GM12878 (cell line): Measurements from ENCODE around the gene TEX261. TPM values are rescaled to one million over a fixed set of nuclear protein-coding genes. Genes with fewer than 3 reads are reported as not detected.

Source experiments
- ATAC-seq: fragments of 200-7000 bp; cut with Tn5 transposase; 3 replicates; pipeline ENCODE4 v1.9.1; 2020; ENCODE audit warnings: mild to moderate bottlenecking, moderate library complexity
- BruUV-seq: library from RNA; stranded (reverse); fragments of 400-500 nt; replicated peaks from 2 replicates; lab custom pipeline; 2021; lab: Mats Ljungman, UMichigan
- CTCF ChIA-PET: fragments of 300-600 bp; sonication (Branson Sonifier 250); formaldehyde crosslinking; extraction: SDS; loops from one replicate; lab custom pipeline; 2021; ENCODE audit warnings: inconsistent platforms; lab: Yijun Ruan, JAX
- POLR2A ChIA-PET: fragments of 350-600 bp; formaldehyde crosslinking; extraction: SDS; loops from one replicate; lab custom pipeline; 2021; ENCODE audit warnings: inconsistent platforms; lab: Charles Lee
- RAD21 ChIA-PET: fragments of 300-600 bp; sonication (Branson Sonifier 250); formaldehyde crosslinking; loops from one replicate; lab custom pipeline; 2023; ENCODE audit warnings: antibody characterized with exemption; ENCODE audit not compliant: unreplicated experiment; lab: Charles Lee
- SMC1A ChIA-PET: fragments of 300-600 bp; sonication (Branson Sonifier 250); formaldehyde crosslinking; loops from one replicate; lab custom pipeline; 2023; ENCODE audit not compliant: unreplicated experiment, uncharacterized antibody; lab: Charles Lee
- DNase-seq: peaks from one replicate; pipeline ENCODE4 v3.0.0-alpha.2; 2011; ENCODE audit warnings: low read depth, low spot score
- FAIRE-seq: peaks from 3 replicates; lab custom pipeline; 2011; peaks lifted over from hg19 to GRCh38; lab: Jason Lieb, UNC
- H2AFZ ChIP-seq: 2 replicates; pipeline ENCODE4 v1.6.0; 2011; ENCODE audit warnings: low read depth, low read length, control low read depth; ENCODE audit not compliant: control insufficient read depth
- H3K27ac ChIP-seq: 2 replicates; pipeline ENCODE4 v1.5.1; 2011; ENCODE audit warnings: control low read depth; ENCODE audit not compliant: control insufficient read depth, insufficient read depth
- H3K27me3 ChIP-seq, 2 experiments: replicated peaks in 1 of 2; 2 replicates each; pipeline versions ENCODE4 v1.6.0 to v1.6.1; 2011; ENCODE audit warnings: low read length in 1 of 2; ENCODE audit not compliant: control insufficient read depth in 2 of 2, insufficient read depth in 2 of 2
- H3K36me3 ChIP-seq, 2 experiments: 2 replicates each; pipeline ENCODE4 v1.5.1; 2011; ENCODE audit warnings: low read length in 1 of 2; ENCODE audit not compliant: control insufficient read depth in 2 of 2, insufficient read depth in 2 of 2
- H3K4me1 ChIP-seq: 2 replicates; pipeline ENCODE4 v1.6.1; 2011; ENCODE audit warnings: mild to moderate bottlenecking, low read length, moderate library complexity, mixed read lengths; ENCODE audit not compliant: control insufficient read depth, insufficient read depth
- H3K4me2 ChIP-seq: 2 replicates; pipeline ENCODE4 v1.6.0; 2011; ENCODE audit warnings: control low read depth; ENCODE audit not compliant: control insufficient read depth, insufficient read depth
- H3K4me3 ChIP-seq: fragments of 200-600 bp; sonication (generic); 2 replicates; pipeline ENCODE4 v1.5.1; 2016
- H3K79me2 ChIP-seq: 2 replicates; pipeline ENCODE4 v1.6.0; 2011; ENCODE audit warnings: low read length; ENCODE audit not compliant: control insufficient read depth, insufficient read depth
- H3K9ac ChIP-seq: 2 replicates; pipeline ENCODE4 v1.8.0; 2011; ENCODE audit warnings: low read length, control low read depth, mixed read lengths; ENCODE audit not compliant: control insufficient read depth, insufficient read depth
- H3K9me3 ChIP-seq: replicated peaks from 3 replicates; pipeline ENCODE4 v1.5.1; 2011; ENCODE audit warnings: mild to moderate bottlenecking, low read length; ENCODE audit not compliant: control insufficient read depth, insufficient read depth
- H4K20me1 ChIP-seq: 2 replicates; pipeline ENCODE4 v1.6.0; 2011; ENCODE audit not compliant: control insufficient read depth, insufficient read depth
- ATF2 ChIP-seq: IDR thresholded peaks from 2 replicates; pipeline ENCODE4 v1.6.1; 2012; ENCODE audit warnings: low read length, inconsistent platforms
- CHD2 ChIP-seq: IDR thresholded peaks from 2 replicates; pipeline ENCODE4 v1.6.1; 2011; ENCODE audit warnings: low read depth, low read length, improper control_type of control experiment, borderline replicate concordance
- EED ChIP-seq: sonication (generic); IDR thresholded peaks from 2 replicates; pipeline ENCODE4 v1.6.1; 2016; ENCODE audit warnings: antibody characterized with exemption, low read depth
- ELK1 ChIP-seq: IDR thresholded peaks from 2 replicates; pipeline ENCODE4 v1.6.1; 2012; ENCODE audit warnings: low read depth, low read length, improper control_type of control experiment
- FOS ChIP-seq: IDR thresholded peaks from 3 replicates; pipeline ENCODE4 v1.6.1; 2011; ENCODE audit warnings: borderline replicate concordance; ENCODE audit not compliant: insufficient read length; ENCODE audit errors: extremely low read depth
- FOXM1 ChIP-seq: IDR thresholded peaks from 2 replicates; pipeline ENCODE4 v1.6.1; 2012; ENCODE audit warnings: low read depth, mild to moderate bottlenecking, inconsistent platforms, low read length, moderate library complexity
- GATAD2B ChIP-seq: fragments of 450-650 bp; conservative IDR thresholded peaks from 2 replicates; pipeline ENCODE4 v1.6.1; 2017; ENCODE audit warnings: low read depth, mild to moderate bottlenecking, moderate library complexity
- IKZF1 ChIP-seq: fragments of 450-650 bp; conservative IDR thresholded peaks from 2 replicates; pipeline ENCODE4 v1.6.1; 2017; ENCODE audit warnings: antibody characterized with exemption, mild to moderate bottlenecking
- MAX ChIP-seq: IDR thresholded peaks from 2 replicates; pipeline ENCODE4 v1.6.1; 2012; ENCODE audit warnings: low read depth, low read length, improper control_type of control experiment
- NFXL1 ChIP-seq: fragments of 450-650 bp; IDR thresholded peaks from 2 replicates; pipeline ENCODE4 v1.6.1; 2017; ENCODE audit warnings: antibody characterized with exemption, mild to moderate bottlenecking, borderline replicate concordance
- NFYA ChIP-seq: IDR thresholded peaks from 2 replicates; pipeline ENCODE4 v1.6.1; 2011; ENCODE audit warnings: low read depth, mild to moderate bottlenecking, low read length, improper control_type of control experiment, borderline replicate concordance
- NR2F1 ChIP-seq: fragments of 450-650 bp; conservative IDR thresholded peaks from 2 replicates; pipeline ENCODE4 v1.6.1; 2017; ENCODE audit warnings: mild to moderate bottlenecking
- RCOR1 ChIP-seq: conservative IDR thresholded peaks from 2 replicates; pipeline ENCODE4 v1.6.1; 2012; ENCODE audit warnings: low read depth, low read length, improper control_type of control experiment
- SUZ12 ChIP-seq: fragments of 200-600 bp; sonication (generic); IDR thresholded peaks from one replicate; pipeline ENCODE4 v1.6.1; 2018; ENCODE audit warnings: antibody characterized with exemption, mild to moderate bottlenecking; ENCODE audit not compliant: unreplicated experiment
- TCF12 ChIP-seq: IDR thresholded peaks from 2 replicates; pipeline ENCODE4 v1.6.1; 2011; ENCODE audit warnings: low read depth, mild to moderate bottlenecking, low read length
- ZNF207 ChIP-seq: fragments of 450-650 bp; IDR thresholded peaks from 2 replicates; pipeline ENCODE4 v1.6.1; 2014; ENCODE audit warnings: antibody characterized with exemption, mild to moderate bottlenecking, borderline replicate concordance
- ZNF592 ChIP-seq: fragments of 450-650 bp; IDR thresholded peaks from 2 replicates; pipeline ENCODE4 v1.6.1; 2017; ENCODE audit warnings: mild to moderate bottlenecking, moderate library complexity
- WGBS: methylation state at CpG from one replicate; pipeline ENCODE4 v1.1.6; 2016; ENCODE audit warnings: low lambda C conversion rate; ENCODE audit not compliant: insufficient replicate concordance, insufficient coverage; ENCODE audit errors: missing lambda C conversion rate; 5-methylcytosine and 5-hydroxymethylcytosine counted together
- in situ Hi-C: fragments of 300-500 bp; cut with MboI; formaldehyde crosslinking; loops from 9 replicates; pipeline ENCODE4 v1.14.3; 2018; ENCODE audit warnings: mixed read lengths
- intact Hi-C: fragments of 100-400 bp; cut with micrococcal nuclease; formaldehyde crosslinking; loops from one replicate; pipeline ENCODE4 v1.14.2; 2022; ENCODE audit not compliant: unreplicated experiment
- polyA plus RNA-seq, 11 experiments: library from polyadenylated mRNA; depleted of rRNA in 4 of 11; unstranded in 6 of 11; stranded (reverse) in 5 of 11; fragments of >200 nt; fragmentation: Nextera tagmentation in 4 of 11; fragmentation: Illumina TruSeq in 1 of 11; extraction: Ambion mirVana in 4 of 11; extraction: Trizol in 1 of 11; gene quantifications; 1 replicate in 1 of 11; 2 replicates in 10 of 11; pipeline versions ENCODE4 v1.2.1 to v1.2.3, GENCODE V29; 2011 to 2016; ENCODE audit warnings: inconsistent platforms in 2 of 11, missing spikeins in 2 of 11, low read depth in 1 of 11
- total RNA-seq, 4 experiments: library from RNA; depleted of rRNA in 3 of 4; stranded (reverse); fragments of >200 nt in 3 of 4; fragmentation: Illumina TruSeq in 1 of 4; extraction: Trizol in 1 of 4; gene quantifications; 2 replicates each; pipeline versions ENCODE4 v1.2.1 to v1.2.3, GENCODE V29; 2013 to 2021

TEX261 gene
- total and polyA plus RNA-seq, 10 of the 15 experiments (the other 5 are each of a cell fraction or from before 2014, with no cell fraction given) = 5.5 to 75.6 (median 40.3) TPM

GRCh38 chr2:70990216-70990615, 4.5 kb downstream of the TEX261 start:
- Histone ChIP-seq H4K20me1 (no peaks in the 10 kb centered on the region), H3K4me3 (no peak overlapping the region), H3K36me3 (peaks cover 7 to 17% of the 10 kb centered on the region in 2 experiments), H3K79me2 (peaks cover 21% of the 10 kb centered on the region), H3K27ac (no peak overlapping the region), H3K27me3 (no peaks in the 10 kb centered on the region), H3K9ac (no peak overlapping the region), H3K4me2 (no peak overlapping the region), H3K9me3 (no peaks in the 10 kb centered on the region), H3K4me1 (peaks cover 9% of the 10 kb centered on the region), H2AFZ (no peak overlapping the region)
- intact Hi-C loops (no loop called here), in situ Hi-C loops (no loop called here)
- no TSS peak for BruUV-seq
- no peak for TF ChIP-seq RCOR1
- TF ChIP-seq FOXM1 = no peak
- TF ChIP-seq NR2F1 = no peak
- no peak for TF ChIP-seq TCF12
- no peak for TF ChIP-seq MAX
- TF ChIP-seq GATAD2B = no peak
- TF ChIP-seq ELK1 = no peak
- TF ChIP-seq ATF2 = no peak
- TF ChIP-seq ZNF207 = no peak
- TF ChIP-seq NFYA = no peak
- no peak for TF ChIP-seq EED
- TF ChIP-seq IKZF1 = no peak
- no peak for TF ChIP-seq CHD2
- TF ChIP-seq ZNF592 = no peak
- no peak for TF ChIP-seq NFXL1
- TF ChIP-seq SUZ12 = no peak
- TF ChIP-seq FOS = no peak
- ChIA-PET POLR2A (no interaction called here), CTCF (interaction anchor here (1.3 kb wide), 1 partner anchor 25 kb away, joined by 3 read pairs; no protein-coding TSS in a partner anchor), SMC1A (no interaction called here), RAD21 (no interaction called here)
- no peak for DNase-seq
- no peak for ATAC-seq
- FAIRE-seq = no peak
- WGBS = 86% methylated on average over 5 of the region's 5 CpGs
